ENCODE results near the gene MLPH. TPM values are rescaled to one million over a fixed set of nuclear protein-coding genes. Genes with fewer than 3 reads are reported as not detected.

Gene MLPH
- total RNA-seq, 1 experiment from 2014 or later: 0.59 TPM

- Histone ChIP-seq H3K27me3 (no peaks in the 10 kb centered on the region), H3K4me3 (no peak overlapping the region), H3K36me3 (no peaks in the 10 kb centered on the region), H3K9me3 (peaks cover 3% of the 10 kb centered on the region; the same call in 1 of the 2 replicates)
- DNase-seq: no peak
These were observed 70.0 kb downstream of the MLPH start for GRCh38 chr2:237556773-237557632.

GRCh38 chr2:237557633-237558015 is 70.6 kb downstream of the MLPH start:
- Histone ChIP-seq H3K4me3 (no peak overlapping the region), H3K27me3 (no peaks in the 10 kb centered on the region), H3K9me3 (peaks cover 3% of the 10 kb centered on the region; the same call in 1 of the 2 replicates), H3K36me3 (no peaks in the 10 kb centered on the region)
- DNase-seq: no peak

- H3K27me3 ChIP-seq: no peaks in the 10 kb centered on the region
- H3K4me3 ChIP-seq: no peak overlapping the region
- peaks cover 3% of the 10 kb centered on the region; the same call in 1 of the 2 replicates for H3K9me3 ChIP-seq
- H3K36me3 ChIP-seq: no peaks in the 10 kb centered on the region
- peak; percentile 70 for DNase-seq
These were observed 72.0 kb downstream of the MLPH start for GRCh38 chr2:237558961-237559641.

- Histone ChIP-seq H3K4me3 (no peak overlapping the region), H3K9me3 (no peaks in the 10 kb centered on the region), H3K36me3 (no peaks in the 10 kb centered on the region), H3K27me3 (no peaks in the 10 kb centered on the region)
- DNase-seq: no peak
These were observed 74.2 kb downstream of the MLPH start for GRCh38 chr2:237561221-237561620.

- Histone ChIP-seq H3K36me3 (no peaks in the 10 kb centered on the region), H3K27me3 (no peaks in the 10 kb centered on the region), H3K4me3 (no peak overlapping the region), H3K9me3 (no peaks in the 10 kb centered on the region)
- peak; percentile 25 for DNase-seq
These were observed 76.8 kb downstream of the MLPH start for GRCh38 chr2:237563816-237564215.

- Histone ChIP-seq H3K27me3 (no peaks in the 10 kb centered on the region), H3K4me3 (no peak overlapping the region), H3K36me3 (no peaks in the 10 kb centered on the region), H3K9me3 (no peaks in the 10 kb centered on the region)
- DNase-seq: no peak
These were observed 77.6 kb downstream of the MLPH start for GRCh38 chr2:237564526-237565131.

- Histone ChIP-seq H3K9me3 (no peaks in the 10 kb centered on the region), H3K27me3 (no peaks in the 10 kb centered on the region), H3K4me3 (no peak overlapping the region), H3K36me3 (no peaks in the 10 kb centered on the region)
- DNase-seq: no peak
These were observed 78.9 kb downstream of the MLPH start for GRCh38 chr2:237565974-237566373.

GRCh38 chr2:237566401-237567235 is 79.6 kb downstream of the MLPH start, which contains the start of gene PRLH:
TSS of gene PRLH (plus strand) at chr2:237566574. CDS start at chr2:237566574, 0 bp downstream.
- no peaks in the 10 kb centered on the region for H3K27me3 ChIP-seq
- DNase-seq: no peak
- no peaks in the 10 kb centered on the region for H3K36me3 ChIP-seq

GRCh38 chr2:237567276-237568029 is 80.4 kb downstream of the MLPH start:
- Histone ChIP-seq H3K36me3 (no peaks in the 10 kb centered on the region), H3K27me3 (no peaks in the 10 kb centered on the region), H3K4me3 (no peak overlapping the region), H3K9me3 (no peaks in the 10 kb centered on the region)
- DNase-seq: no peak

More at GRCh38 chr2:237566401-237567235, 79.6 kb downstream of the MLPH start, which contains the start of gene PRLH:
- no peaks in the 10 kb centered on the region for H3K9me3 ChIP-seq
- H3K4me3 ChIP-seq: no peak within 1 kb of the TSS

GRCh38 chr2:237568121-237568660 is 81.1 kb downstream of the MLPH start:
- DNase-seq: no peak
- H3K4me3 ChIP-seq: no peak overlapping the region
- H3K27me3 ChIP-seq: no peaks in the 10 kb centered on the region
- H3K36me3 ChIP-seq: no peaks in the 10 kb centered on the region
- no peaks in the 10 kb centered on the region for H3K9me3 ChIP-seq

- no peak overlapping the region for H3K4me3 ChIP-seq
- no peak for DNase-seq
- no peaks in the 10 kb centered on the region for H3K36me3 ChIP-seq
- no peaks in the 10 kb centered on the region for H3K27me3 ChIP-seq
- no peaks in the 10 kb centered on the region for H3K9me3 ChIP-seq
These were observed 82.0 kb downstream of the MLPH start for GRCh38 chr2:237569041-237569440.

GRCh38 chr2:237569896-237570295 is 82.8 kb downstream of the MLPH start:
- no peaks in the 10 kb centered on the region for H3K9me3 ChIP-seq
- no peaks in the 10 kb centered on the region for H3K36me3 ChIP-seq
- no peak for DNase-seq
- no peaks in the 10 kb centered on the region for H3K27me3 ChIP-seq
- no peak overlapping the region for H3K4me3 ChIP-seq

- Histone ChIP-seq H3K36me3 (no peaks in the 10 kb centered on the region), H3K27me3 (no peaks in the 10 kb centered on the region), H3K9me3 (no peaks in the 10 kb centered on the region), H3K4me3 (no peak overlapping the region)
- DNase-seq: no peak
These were observed 83.8 kb downstream of the MLPH start for GRCh38 chr2:237570776-237571335.

- no peak for DNase-seq
- Histone ChIP-seq H3K4me3 (no peak overlapping the region), H3K9me3 (no peaks in the 10 kb centered on the region), H3K27me3 (no peaks in the 10 kb centered on the region), H3K36me3 (no peaks in the 10 kb centered on the region)
These were observed 84.5 kb downstream of the MLPH start for GRCh38 chr2:237571551-237571950.

GRCh38 chr2:237572021-237572741 is 85.1 kb downstream of the MLPH start:
- H3K9me3 ChIP-seq: no peaks in the 10 kb centered on the region
- H3K36me3 ChIP-seq: no peaks in the 10 kb centered on the region
- peak; percentile 83 for DNase-seq
- H3K4me3 ChIP-seq: no peak overlapping the region
- H3K27me3 ChIP-seq: no peaks in the 10 kb centered on the region

All from MG63 (cell line).